Naive thymus-derived CD4-positive, alpha-beta T cell (primary cell): ENCODE measurements around the gene SLC11A1. TPM values are rescaled to one million over a fixed set of nuclear protein-coding genes. Genes with fewer than 3 reads are reported as not detected.

Source experiments
- ATAC-seq: fragments of 150-1000 bp; cut with Tn5 transposase; 2 replicates; pipeline ENCODE4 v1.10.0; 2021; ENCODE audit warnings: mild to moderate bottlenecking, moderate library complexity
- CTCF ChIA-PET: fragments of 350-600 bp; sonication (Branson Sonifier 250); formaldehyde crosslinking; loops from one replicate; lab custom pipeline; 2021; ENCODE audit warnings: antibody characterized with exemption; lab: Charles Lee
- POLR2A ChIA-PET: fragments of 350-600 bp; sonication (Branson Sonifier 250); formaldehyde crosslinking; loops from one replicate; lab custom pipeline; 2021; ENCODE audit warnings: antibody characterized with exemption, inconsistent platforms; lab: Charles Lee
- DNase-seq, 9 donors: peaks; one replicate each; pipeline versions ENCODE4 v3.0.0 to v3.0.0-alpha.2; 2020 to 2022; ENCODE audit warnings: mixed read lengths in 1 of 9
- H3K27ac ChIP-seq: one replicate; pipeline ENCODE4 v1.7.0; 2013; ENCODE audit warnings: mild to moderate bottlenecking, low read depth, low read length, moderate library complexity
- H3K27me3 ChIP-seq, 2 donors: one replicate each; pipeline ENCODE4 v1.7.0; 2013; ENCODE audit warnings: low read length in 2 of 2, mild to moderate bottlenecking in 2 of 2, moderate library complexity in 2 of 2; ENCODE audit not compliant: control insufficient read depth in 2 of 2, insufficient read depth in 2 of 2
- H3K36me3 ChIP-seq, 3 experiments: 1 replicate in 2 of 3; 2 replicates in 1 of 3; pipeline ENCODE4 v1.7.0; 2013; ENCODE audit warnings: low read length in 3 of 3, mild to moderate bottlenecking in 3 of 3, moderate library complexity in 1 of 3; ENCODE audit not compliant: insufficient read depth in 3 of 3, control insufficient read depth in 2 of 3
- H3K4me1 ChIP-seq, 2 donors: one replicate each; pipeline ENCODE4 v1.7.0; 2013; ENCODE audit warnings: low read length in 2 of 2, mild to moderate bottlenecking in 2 of 2, moderate library complexity in 1 of 2; ENCODE audit not compliant: control insufficient read depth in 2 of 2, insufficient read depth in 2 of 2
- H3K4me3 ChIP-seq: 2 replicates; pipeline ENCODE4 v1.7.0; 2013; ENCODE audit warnings: mild to moderate bottlenecking, low read length
- H3K9me3 ChIP-seq, 3 experiments: 1 replicate in 2 of 3; 2 replicates in 1 of 3; pipeline ENCODE4 v1.7.0; 2013; ENCODE audit warnings: low read length in 3 of 3; ENCODE audit not compliant: control insufficient read depth in 2 of 3
- H3K27ac Mint-ChIP-seq, 9 donors: one replicate each; pipeline ENCODE4 v1.8.0; 2020 to 2022; ENCODE audit warnings: mixed read lengths in 9 of 9, mild to moderate bottlenecking in 8 of 9, moderate library complexity in 5 of 9, inconsistent platforms in 2 of 9
- H3K27me3 Mint-ChIP-seq, 5 donors: one replicate each; pipeline ENCODE4 v1.8.0; 2021 to 2022; ENCODE audit warnings: mixed read lengths in 5 of 5, mild to moderate bottlenecking in 1 of 5
- H3K36me3 Mint-ChIP-seq, 5 donors: one replicate each; pipeline ENCODE4 v1.8.0; 2020 to 2022; ENCODE audit warnings: mixed read lengths in 5 of 5, mild to moderate bottlenecking in 3 of 5, inconsistent platforms in 1 of 5
- H3K4me1 Mint-ChIP-seq, 7 donors: one replicate each; pipeline ENCODE4 v1.8.0; 2020 to 2022; ENCODE audit warnings: mixed read lengths in 7 of 7, mild to moderate bottlenecking in 3 of 7, inconsistent platforms in 1 of 7
- H3K4me3 Mint-ChIP-seq, 10 donors: one replicate each; pipeline ENCODE4 v1.8.0; 2020 to 2022; ENCODE audit warnings: mild to moderate bottlenecking in 10 of 10, mixed read lengths in 10 of 10, moderate library complexity in 6 of 10, inconsistent platforms in 2 of 10
- H3K9me3 Mint-ChIP-seq, 11 donors: one replicate each; pipeline ENCODE4 v1.8.0; 2020 to 2022; ENCODE audit warnings: mixed read lengths in 11 of 11, mild to moderate bottlenecking in 4 of 11, inconsistent platforms in 1 of 11, moderate library complexity in 1 of 11
- intact Hi-C, 2 donors: fragments of 100-400 bp; cut with micrococcal nuclease; formaldehyde crosslinking; loops; one replicate each; pipeline ENCODE4 v1.15.1; 2023
- polyA plus RNA-seq, 2 donors: library from polyadenylated mRNA; unstranded; fragments of 300-500 nt; fragmentation: Illumina TruSeq; gene quantifications; one replicate each; pipeline ENCODE4 v1.2.3, GENCODE V29; 2021
- total RNA-seq, 6 experiments: library from RNA in 5 of 6; stranded (reverse) in 5 of 6; gene quantifications; 1 replicate in 5 of 6; 2 replicates in 1 of 6; pipeline ENCODE4 v1.2.3 and lab custom pipeline; 2021 to 2026

Gene SLC11A1
- total and polyA plus RNA-seq, 7 experiments from 2014 or later: 0.27 to 399 (median 1.1) TPM

GRCh38 chr2:218368621-218369153 is 13.4 kb upstream of the SLC11A1 start:
- Mint-ChIP-seq H3K27me3 (peaks cover 0 to 29% (median 0%) of the 10 kb centered on the region in 5 donors), H3K27ac (peak overlapping the region in 8 of 9 donors; percentile 14 to 92 (median 86)), H3K36me3 (peaks cover 0 to 2% (median 0%) of the 10 kb centered on the region in 5 donors), H3K9me3 (peaks cover 0 to 3% (median 0%) of the 10 kb centered on the region in 11 donors), H3K4me3 (peak overlapping the region; percentile 30 to 87 (median 76)), H3K4me1 (peaks cover 11 to 51% (median 31%) of the 10 kb centered on the region in 7 donors)
- H3K27me3 ChIP-seq: no peaks in the 10 kb centered on the region
- DNase-seq (peak in 1 of 9 donors; percentile 26), ATAC-seq (no peak)
- no peak overlapping the region for H3K4me3 ChIP-seq
- peak overlapping the region; percentile 72 for H3K27ac ChIP-seq
- H3K4me1 ChIP-seq: peaks cover 0 to 17% of the 10 kb centered on the region in 2 donors
- ChIA-PET POLR2A (interaction anchor here (0.9 to 2.3 kb wide), 3 partner anchors 21 to 31 kb away, joined by 3 to 13 read pairs (median 4); partner anchors contain the start of gene CTDSP1), CTCF (interaction anchor here (0.7 to 1.5 kb wide), 4 partner anchors 12 to 67 kb away, joined by 3 to 6 read pairs (median 3); partner anchors contain the start of gene CATIP)
- H3K9me3 ChIP-seq: no peaks in the 10 kb centered on the region
- intact Hi-C loops: no loop called here
- H3K36me3 ChIP-seq: no peaks in the 10 kb centered on the region

DNA sequence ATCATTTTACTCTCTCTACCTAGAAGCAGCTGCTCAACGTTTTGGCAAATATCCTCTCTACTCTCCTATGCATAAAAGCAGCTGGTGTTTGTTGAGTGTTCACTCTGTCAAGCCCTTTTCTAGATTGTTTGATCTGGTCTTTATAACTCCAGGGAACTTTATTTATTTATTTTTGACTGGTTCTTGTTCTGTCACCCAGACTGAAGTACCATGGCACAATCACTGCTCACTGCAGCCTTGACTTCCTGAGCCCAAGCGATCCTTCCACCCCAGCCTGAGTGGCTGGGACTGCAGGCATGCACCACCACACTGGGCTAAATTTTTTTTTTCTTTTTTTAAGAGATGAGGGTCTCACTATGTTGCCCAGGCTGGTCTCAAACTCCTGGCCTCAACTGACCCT is 12.7 kb upstream of the SLC11A1 start:
- Histone ChIP-seq H3K27me3 (no peaks in the 10 kb centered on the region), H3K9me3 (no peaks in the 10 kb centered on the region), H3K4me1 (peaks cover 0 to 17% of the 10 kb centered on the region in 2 donors), H3K27ac (no peak overlapping the region), H3K4me3 (no peak overlapping the region), H3K36me3 (no peaks in the 10 kb centered on the region)
- Mint-ChIP-seq H3K27ac (peak overlapping the region in 8 of 9 donors; percentile 14 to 91 (median 80)), H3K27me3 (peaks cover 0 to 29% (median 0%) of the 10 kb centered on the region in 5 donors), H3K4me1 (peaks cover 11 to 51% (median 31%) of the 10 kb centered on the region in 7 donors), H3K4me3 (peak overlapping the region in 9 of 10 donors; percentile 26 to 83 (median 69)), H3K9me3 (peaks cover 0 to 3% (median 0%) of the 10 kb centered on the region in 11 donors), H3K36me3 (peaks cover 0 to 2% (median 0%) of the 10 kb centered on the region in 5 donors)
- intact Hi-C loops: no loop called here
- ChIA-PET POLR2A (interaction anchor here (0.9 to 2.3 kb wide), 4 partner anchors 14 to 30 kb away, joined by 3 to 13 read pairs (median 4); partner anchors contain the start of gene CTDSP1), CTCF (interaction anchor here (0.7 to 1.5 kb wide), 3 partner anchors 17 to 67 kb away, joined by 3 to 6 read pairs (median 3); no protein-coding TSS in a partner anchor)
- no peak for DNase-seq
- ATAC-seq: no peak

GRCh38 chr2:218370410-218371063 is 11.5 kb upstream of the SLC11A1 start:
- DNase-seq (no peak), ATAC-seq (peak; percentile 34)
- Mint-ChIP-seq H3K4me1 (peaks cover 11 to 50% (median 31%) of the 10 kb centered on the region in 7 donors), H3K27me3 (peaks cover 0 to 26% (median 0%) of the 10 kb centered on the region in 5 donors), H3K36me3 (peaks cover 0 to 2% (median 0%) of the 10 kb centered on the region in 5 donors), H3K4me3 (no peak overlapping the region), H3K27ac (peak overlapping the region in 8 of 9 donors; percentile 7 to 95 (median 70)), H3K9me3 (peaks cover 0 to 3% (median 0%) of the 10 kb centered on the region in 11 donors)
- H3K4me1 ChIP-seq: peaks cover 0 to 17% of the 10 kb centered on the region in 2 donors
- intact Hi-C loops: no loop called here
- H3K36me3 ChIP-seq: no peaks in the 10 kb centered on the region
- no peak overlapping the region for H3K27ac ChIP-seq
- no peaks in the 10 kb centered on the region for H3K9me3 ChIP-seq
- no peak overlapping the region for H3K4me3 ChIP-seq
- POLR2A ChIA-PET: interaction anchor here (0.9 to 2.3 kb wide), 7 partner anchors 13 to 84 kb away, joined by 3 to 13 read pairs (median 3); no protein-coding TSS in a partner anchor
- H3K27me3 ChIP-seq: no peaks in the 10 kb centered on the region
- CTCF ChIA-PET: interaction anchor here (0.6 kb wide), 1 partner anchor 66 kb away, joined by 3 read pairs; no protein-coding TSS in a partner anchor

GRCh38 chr2:218371983-218372350 is 10.1 kb upstream of the SLC11A1 start:
- Mint-ChIP-seq H3K4me3 (no peak overlapping the region), H3K27me3 (peaks cover 0 to 18% (median 0%) of the 10 kb centered on the region in 5 donors), H3K4me1 (peaks cover 11 to 40% (median 28%) of the 10 kb centered on the region in 7 donors), H3K36me3 (peaks cover 0 to 2% (median 0%) of the 10 kb centered on the region in 5 donors), H3K9me3 (no peaks in the 10 kb centered on the region), H3K27ac (peak overlapping the region in 2 of 9 donors; percentile 26 to 69)
- intact Hi-C loops: no loop called here
- DNase-seq (no peak), ATAC-seq (no peak)
- H3K4me1 ChIP-seq: peaks cover 0 to 17% of the 10 kb centered on the region in 2 donors
- ChIA-PET CTCF (no interaction called here), POLR2A (no interaction called here)
- H3K36me3 ChIP-seq: no peaks in the 10 kb centered on the region
- no peaks in the 10 kb centered on the region for H3K27me3 ChIP-seq
- H3K9me3 ChIP-seq: no peaks in the 10 kb centered on the region
- H3K27ac ChIP-seq: no peak overlapping the region
- no peak overlapping the region for H3K4me3 ChIP-seq

GRCh38 chr2:218374795-218375194 is 7.3 kb upstream of the SLC11A1 start:
- Histone ChIP-seq H3K27ac (no peak overlapping the region), H3K27me3 (no peaks in the 10 kb centered on the region), H3K4me3 (no peak overlapping the region), H3K4me1 (no peaks in the 10 kb centered on the region), H3K36me3 (no peaks in the 10 kb centered on the region), H3K9me3 (no peaks in the 10 kb centered on the region)
- DNase-seq: no peak
- Mint-ChIP-seq H3K9me3 (no peaks in the 10 kb centered on the region), H3K27ac (no peak overlapping the region), H3K27me3 (peaks cover 0 to 15% (median 0%) of the 10 kb centered on the region in 5 donors), H3K4me1 (peaks cover 4 to 17% (median 10%) of the 10 kb centered on the region in 7 donors), H3K36me3 (no peaks in the 10 kb centered on the region), H3K4me3 (no peak overlapping the region)
- ChIA-PET POLR2A (interaction anchor here (0.6 to 0.7 kb wide), 2 partner anchors 8 to 14 kb away, joined by 3 to 4 read pairs; no protein-coding TSS in a partner anchor), CTCF (no interaction called here)
- no peak for ATAC-seq
- intact Hi-C loops: no loop called here

DNA sequence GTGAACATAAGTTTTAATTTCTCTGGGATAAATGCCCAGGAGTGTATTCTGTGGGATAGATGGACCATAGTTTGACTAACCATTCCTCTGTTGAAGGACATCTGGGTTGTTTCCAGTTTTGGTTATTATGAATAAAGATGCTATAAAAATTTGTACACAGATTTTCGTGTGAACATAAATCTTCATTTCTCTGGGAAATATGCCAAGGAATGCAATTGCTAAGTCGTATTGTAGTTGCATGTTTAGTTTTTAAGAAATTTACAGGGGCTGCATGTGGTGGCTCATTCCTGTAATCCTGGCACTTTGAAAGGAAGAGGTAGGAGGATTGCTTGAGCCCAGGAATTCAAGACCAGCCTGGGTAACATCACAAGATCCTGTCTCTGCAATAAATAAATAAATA is 6.9 kb upstream of the SLC11A1 start:
- H3K4me1 ChIP-seq: no peaks in the 10 kb centered on the region
- Mint-ChIP-seq H3K9me3 (no peaks in the 10 kb centered on the region), H3K4me3 (no peak overlapping the region), H3K36me3 (no peaks in the 10 kb centered on the region), H3K4me1 (peaks cover 2 to 13% (median 6%) of the 10 kb centered on the region in 7 donors), H3K27ac (no peak overlapping the region), H3K27me3 (peaks cover 0 to 14% (median 0%) of the 10 kb centered on the region in 5 donors)
- no peak overlapping the region for H3K27ac ChIP-seq
- POLR2A ChIA-PET: interaction anchor here (0.7 kb wide), 1 partner anchor 190 kb away, joined by 3 read pairs; no protein-coding TSS in a partner anchor
- DNase-seq: no peak
- intact Hi-C loops: no loop called here
- ATAC-seq: no peak
- H3K9me3 ChIP-seq: no peaks in the 10 kb centered on the region
- no peaks in the 10 kb centered on the region for H3K36me3 ChIP-seq
- H3K27me3 ChIP-seq: no peaks in the 10 kb centered on the region
- no peak overlapping the region for H3K4me3 ChIP-seq
- CTCF ChIA-PET: no interaction called here
